Hepatocyte (in vitro differentiated cells): ENCODE measurements around the gene CACNG7.

Experiments used
- CTCF ChIP-seq: fragments of 200-600 bp; sonication (generic); IDR thresholded peaks from 2 replicates; pipeline ENCODE4 v1.5.1; 2016; ENCODE audit warnings: antibody characterized with exemption, mild to moderate bottlenecking; ENCODE audit not compliant: poor library complexity
- EZH2 ChIP-seq: fragments of 200-600 bp; sonication (generic); IDR thresholded peaks from 2 replicates; pipeline ENCODE4 v1.6.1; 2016; ENCODE audit warnings: antibody characterized with exemption, mild to moderate bottlenecking, borderline replicate concordance
- EZH2phosphoT487 ChIP-seq: fragments of 200-600 bp; sonication (generic); IDR thresholded peaks from one replicate; pipeline ENCODE4 v1.6.1; 2018; ENCODE audit warnings: antibody characterized with exemption, mild to moderate bottlenecking, low read depth, moderate library complexity; ENCODE audit not compliant: unreplicated experiment, severe bottlenecking

GRCh38 chr19:53917356-53917755 lies 8.3 kb downstream of the CACNG7 start:
- no peak for TF ChIP-seq CTCF
- TF ChIP-seq EZH2phosphoT487, result no peak
- no peak for TF ChIP-seq EZH2
